ENCODE results near the gene KRTAP29-1.

GRCh38 chr17:41338961-41339485 lies 36.4 kb upstream of the KRTAP29-1 start:
- no peak for TF ChIP-seq NFYB (CRISPR knock-in tag; conservative IDR thresholded peaks at IDR 0.05; ENCODE audit: low read depth)
- no peak for TF ChIP-seq CTCF (IDR thresholded peaks at IDR 0.05)
- TF ChIP-seq, protein P1, sequence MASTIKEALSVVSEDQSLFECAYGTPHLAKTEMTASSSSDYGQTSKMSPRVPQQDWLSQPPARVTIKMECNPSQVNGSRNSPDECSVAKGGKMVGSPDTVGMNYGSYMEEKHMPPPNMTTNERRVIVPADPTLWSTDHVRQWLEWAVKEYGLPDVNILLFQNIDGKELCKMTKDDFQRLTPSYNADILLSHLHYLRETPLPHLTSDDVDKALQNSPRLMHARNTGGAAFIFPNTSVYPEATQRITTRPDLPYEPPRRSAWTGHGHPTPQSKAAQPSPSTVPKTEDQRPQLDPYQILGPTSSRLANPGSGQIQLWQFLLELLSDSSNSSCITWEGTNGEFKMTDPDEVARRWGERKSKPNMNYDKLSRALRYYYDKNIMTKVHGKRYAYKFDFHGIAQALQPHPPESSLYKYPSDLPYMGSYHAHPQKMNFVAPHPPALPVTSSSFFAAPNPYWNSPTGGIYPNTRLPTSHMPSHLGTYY (CRISPR knock-in tag; IDR thresholded peaks at IDR 0.05): no peak
- no peak for TF ChIP-seq SP1 (CRISPR knock-in tag; conservative IDR thresholded peaks at IDR 0.05)
- TF ChIP-seq CBFB (CRISPR knock-in tag; IDR thresholded peaks at IDR 0.05; ENCODE audit: low read depth): no peak
- TF ChIP-seq NFE2L1 (CRISPR knock-in tag; IDR thresholded peaks at IDR 0.05): no peak
- TF ChIP-seq, protein P2, sequence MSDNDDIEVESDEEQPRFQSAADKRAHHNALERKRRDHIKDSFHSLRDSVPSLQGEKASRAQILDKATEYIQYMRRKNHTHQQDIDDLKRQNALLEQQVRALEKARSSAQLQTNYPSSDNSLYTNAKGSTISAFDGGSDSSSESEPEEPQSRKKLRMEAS (CRISPR knock-in tag; IDR thresholded peaks at IDR 0.05): no peak
- no peak for TF ChIP-seq CREM (CRISPR knock-in tag; IDR thresholded peaks at IDR 0.05)

Measured in WTC11 (cell line).